GM21447 (cell line): ENCODE results near the gene STAG1.
"Not testable (repeated sequence)": the region's sequence is repeated elsewhere in the genome, so short reads cannot be mapped to it uniquely, and the experiment has no call there.

Experiments
- ATAC-seq: cut with Tn5 transposase; IDR thresholded peaks from one replicate; pipeline ENCODE4 v1.9.1; 2021; ENCODE audit not compliant: unreplicated experiment

Gene STAG1

DNA sequence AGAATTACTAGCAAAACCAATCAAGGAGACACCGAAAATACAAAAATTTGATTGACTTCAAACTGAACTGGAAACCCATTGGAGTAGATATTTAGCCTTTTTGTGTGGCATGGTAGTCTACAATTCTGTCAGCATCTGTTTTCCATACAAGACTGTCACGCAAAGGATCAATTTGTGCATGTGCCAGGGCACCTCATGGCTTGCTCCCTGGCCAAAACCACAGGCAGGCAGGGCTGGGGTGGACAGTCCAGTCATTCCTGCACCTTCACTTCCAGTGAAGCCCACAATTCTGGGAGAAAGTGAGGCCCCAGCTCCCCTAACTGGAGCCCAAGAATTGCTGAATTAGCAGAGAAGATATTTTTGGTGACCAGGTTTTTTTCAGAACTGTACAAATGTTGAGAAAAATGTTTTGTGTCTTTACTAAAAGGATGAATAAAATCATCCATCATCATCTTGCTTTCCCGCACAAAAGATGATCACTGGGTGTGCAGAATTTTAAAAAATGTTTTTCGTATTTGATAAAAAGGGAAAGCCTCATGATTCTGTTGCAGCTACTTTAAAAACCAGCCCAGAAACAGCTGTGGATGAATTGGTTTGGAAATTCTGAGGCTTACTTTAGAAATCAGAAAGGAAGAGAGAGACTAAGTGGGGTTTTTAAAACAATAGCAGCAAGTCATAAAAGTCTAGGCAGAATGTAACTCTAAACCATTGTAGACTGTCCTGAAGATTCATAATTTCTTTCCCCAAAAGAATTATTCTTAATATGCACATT, 415.7 kb downstream of the STAG1 start:
- ATAC-seq = no peak

DNA sequence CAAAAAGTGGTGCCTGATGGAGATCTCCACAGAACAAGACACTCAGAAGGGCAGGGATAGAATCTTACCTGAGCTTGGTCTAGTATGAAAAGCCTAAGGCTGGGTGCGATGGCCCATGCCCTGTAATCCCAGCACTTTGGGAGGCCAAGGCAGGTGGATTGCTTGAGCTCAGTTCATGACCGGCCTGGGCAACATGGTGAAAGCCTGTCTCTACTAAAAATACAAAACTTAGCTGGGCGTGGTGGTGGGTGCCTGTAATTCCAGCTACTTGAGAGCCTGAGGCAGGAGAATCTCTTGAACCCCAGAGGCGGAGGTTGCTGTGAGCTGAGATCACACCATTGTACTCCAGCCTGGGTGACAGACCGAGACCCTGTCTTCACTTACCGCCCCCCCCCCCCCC, 417.5 kb downstream of the STAG1 start:
- not testable (repeated sequence) for ATAC-seq

DNA sequence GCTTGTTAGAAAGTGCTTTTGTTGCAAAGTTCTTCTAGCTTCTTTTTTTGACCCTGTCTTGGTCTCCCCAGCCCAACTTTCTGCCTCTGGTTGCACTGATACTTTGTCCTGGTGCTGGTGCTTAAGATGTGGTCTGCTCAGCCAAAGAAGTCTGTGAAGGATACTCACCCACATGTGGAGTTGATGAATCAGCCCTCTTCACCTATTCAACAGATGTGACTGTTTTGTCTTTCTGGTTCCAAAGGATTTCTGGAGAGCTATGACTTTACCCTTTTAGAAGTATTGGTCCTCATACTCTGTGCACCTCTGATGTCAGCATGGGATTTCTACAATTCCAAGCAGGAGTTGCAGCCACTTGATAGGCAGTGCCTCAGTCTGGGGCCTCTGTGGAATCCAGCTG, 418.0 kb downstream of the STAG1 start:
- ATAC-seq = no peak

DNA sequence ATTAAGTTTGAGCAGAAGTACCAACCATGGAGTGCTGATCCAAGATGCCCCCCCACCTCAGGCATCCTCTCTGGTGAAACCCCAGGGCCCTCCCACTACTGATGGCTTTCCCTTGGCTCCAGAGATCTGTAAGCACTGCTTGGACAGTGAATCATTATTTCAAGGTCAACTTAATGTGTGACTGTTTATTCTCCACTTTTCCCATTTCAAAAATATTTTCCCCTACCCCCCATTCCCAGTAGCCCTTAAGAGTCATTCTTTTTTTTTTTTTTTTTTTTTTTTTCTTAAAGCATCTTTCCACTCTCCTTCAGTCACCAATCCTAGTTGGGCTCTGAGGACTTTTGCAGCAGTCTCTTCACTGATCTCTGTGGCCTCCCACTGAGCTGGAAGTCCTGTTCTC, 419.4 kb downstream of the STAG1 start:
- no peak for ATAC-seq

DNA sequence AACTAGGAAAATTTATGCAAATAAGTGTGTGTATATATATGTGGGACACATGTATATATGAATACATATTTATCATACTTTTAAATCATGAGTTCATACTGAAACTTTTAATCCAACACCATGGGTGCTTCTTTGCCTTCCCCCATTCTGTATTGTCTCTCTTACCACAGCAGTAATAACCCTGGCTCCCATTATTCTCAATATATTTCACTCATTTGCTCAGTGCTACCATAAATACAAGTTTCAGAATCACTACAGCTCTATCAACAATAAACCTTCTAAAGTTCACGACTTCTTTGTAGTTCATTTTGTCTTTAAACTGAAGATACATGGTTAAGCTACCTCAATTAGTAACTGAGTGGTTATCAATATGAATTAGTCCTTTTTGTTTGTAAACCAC, 419.9 kb downstream of the STAG1 start:
- ATAC-seq = no peak

DNA sequence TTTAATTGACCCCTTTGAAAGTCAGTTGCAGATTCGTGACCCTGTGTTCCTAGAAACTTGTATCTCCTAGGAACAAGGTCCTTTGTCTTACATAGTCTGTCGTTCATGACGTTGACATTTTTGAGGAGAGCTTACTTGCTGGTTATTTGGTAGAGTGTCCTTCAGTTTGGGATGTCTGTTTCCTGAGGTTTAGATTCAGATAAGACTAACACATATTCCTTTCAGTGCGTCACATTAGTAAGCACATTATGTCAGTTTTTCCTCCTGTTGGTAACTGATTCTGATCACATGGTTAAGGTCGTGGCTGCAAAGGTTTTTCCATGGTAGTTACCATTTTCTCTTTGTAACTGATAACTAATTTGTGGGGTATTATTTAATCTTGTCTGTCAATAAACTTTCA, 421.3 kb downstream of the STAG1 start:
- ATAC-seq = no peak

DNA sequence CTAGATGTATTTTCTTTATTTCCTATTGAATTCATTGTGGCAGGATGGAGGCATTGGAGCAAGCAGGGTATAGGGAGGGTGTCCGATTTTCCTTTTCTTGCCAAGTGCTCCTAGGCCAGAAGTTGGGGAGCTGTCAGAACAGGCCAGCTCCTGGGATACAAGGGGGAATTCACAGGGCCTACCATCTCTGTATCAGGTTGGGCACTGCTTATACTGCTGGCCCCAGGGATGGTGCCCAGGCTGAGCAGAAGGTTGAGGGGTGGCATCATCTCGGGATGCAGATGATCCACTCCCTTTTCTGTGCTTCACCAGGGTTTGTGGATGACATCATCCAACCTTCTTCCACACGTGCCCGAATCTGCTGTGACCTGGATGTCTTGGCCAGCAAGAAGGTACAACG, 422.6 kb downstream of the STAG1 start:
- no peak for ATAC-seq

DNA sequence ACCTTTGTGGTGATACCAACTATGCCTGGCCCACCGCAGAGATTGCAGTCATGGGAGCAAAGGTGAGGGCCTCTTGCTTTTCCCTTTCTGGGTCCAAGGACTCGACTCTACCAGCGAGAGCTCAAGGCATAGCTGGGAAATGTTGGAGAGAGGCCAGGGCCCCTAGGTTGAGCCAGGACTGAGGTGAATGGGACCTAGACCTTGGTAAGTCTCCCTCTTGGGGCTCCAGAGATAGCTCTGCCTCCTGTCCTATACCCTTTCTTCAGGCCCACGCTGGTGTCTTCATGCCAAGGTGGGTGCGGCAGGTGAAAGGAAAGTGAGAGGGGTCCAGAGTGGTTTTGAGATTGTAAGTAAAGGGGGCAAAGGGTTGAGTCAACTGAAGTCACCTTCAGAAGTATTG, 424.5 kb downstream of the STAG1 start:
- ATAC-seq = no peak

DNA sequence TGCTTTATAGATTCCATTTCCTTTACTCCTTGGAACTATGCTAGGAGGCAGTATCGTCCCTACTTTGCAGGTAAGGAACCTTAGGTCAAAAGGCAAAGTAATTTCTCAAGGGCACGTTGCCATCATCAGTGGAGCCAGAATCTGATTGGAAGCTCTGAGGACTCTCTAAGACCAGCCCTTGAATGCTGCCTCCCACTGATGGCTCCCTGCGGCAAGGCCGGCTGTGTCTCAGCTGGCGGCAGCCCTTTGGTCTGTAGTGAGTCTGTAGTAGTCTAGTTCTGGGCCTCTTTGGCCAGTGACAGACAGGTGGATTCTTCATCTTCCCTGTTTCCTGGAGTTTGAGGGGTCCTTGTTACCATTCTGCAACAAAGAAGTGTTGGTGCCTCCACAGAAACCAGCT, 425.9 kb downstream of the STAG1 start:
- ATAC-seq = no peak

DNA sequence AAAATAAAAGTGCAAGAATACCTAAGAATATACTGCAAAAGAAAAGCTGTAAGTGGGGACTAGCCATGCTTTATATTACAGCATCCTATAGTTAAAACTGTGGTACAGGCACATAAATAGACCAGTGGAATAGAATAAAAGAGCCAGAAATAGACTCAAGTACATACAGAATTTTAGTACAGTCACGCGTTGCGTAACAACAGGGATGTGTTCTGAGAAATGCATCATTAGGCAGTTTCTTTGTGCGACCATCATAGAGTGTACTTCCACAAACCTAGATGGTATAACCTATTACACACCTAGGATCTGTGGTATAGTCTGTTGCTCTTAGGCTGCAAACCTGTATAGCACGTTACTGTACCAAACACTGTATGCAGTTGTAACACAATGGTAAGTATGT, 440.2 kb downstream of the STAG1 start:
- no peak for ATAC-seq

DNA sequence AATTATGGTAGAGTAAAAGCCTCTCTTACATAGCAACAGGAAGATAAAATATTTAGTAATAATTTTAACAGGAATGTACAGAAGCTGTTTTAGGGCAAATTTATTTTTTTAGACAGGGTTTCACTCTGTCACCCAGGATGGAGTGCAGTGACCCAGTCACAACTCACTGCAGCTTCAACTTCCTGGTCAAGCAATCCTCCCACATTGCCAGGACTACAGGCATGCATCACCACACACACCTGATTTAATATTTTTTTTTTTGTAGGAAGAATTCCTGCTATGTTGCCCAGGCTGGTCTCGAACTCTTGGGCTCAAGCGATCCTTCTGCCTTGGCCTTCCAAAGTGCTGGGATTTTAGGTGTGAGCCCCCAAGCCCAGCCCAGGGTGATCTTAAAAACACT, 440.9 kb downstream of the STAG1 start:
- ATAC-seq = no peak

DNA sequence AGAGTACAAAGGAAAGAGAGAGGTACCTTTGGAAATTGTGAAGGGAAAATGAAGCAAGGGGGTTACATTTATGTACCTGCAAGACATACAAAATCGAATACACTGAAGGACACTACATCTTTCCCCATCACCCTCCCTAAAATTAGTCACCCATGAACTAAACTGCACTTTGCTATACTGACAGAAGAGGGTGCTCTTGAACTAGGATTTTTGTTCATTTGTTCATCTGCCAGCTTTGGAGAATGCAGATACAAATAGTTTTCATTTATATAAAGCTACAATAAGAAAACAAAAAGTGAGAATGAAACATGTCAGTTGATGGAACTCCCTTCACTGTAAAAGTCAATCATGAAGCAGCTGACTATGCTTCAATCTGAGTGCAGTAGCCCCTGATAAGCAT, 446.3 kb downstream of the STAG1 start:
- no peak for ATAC-seq

DNA sequence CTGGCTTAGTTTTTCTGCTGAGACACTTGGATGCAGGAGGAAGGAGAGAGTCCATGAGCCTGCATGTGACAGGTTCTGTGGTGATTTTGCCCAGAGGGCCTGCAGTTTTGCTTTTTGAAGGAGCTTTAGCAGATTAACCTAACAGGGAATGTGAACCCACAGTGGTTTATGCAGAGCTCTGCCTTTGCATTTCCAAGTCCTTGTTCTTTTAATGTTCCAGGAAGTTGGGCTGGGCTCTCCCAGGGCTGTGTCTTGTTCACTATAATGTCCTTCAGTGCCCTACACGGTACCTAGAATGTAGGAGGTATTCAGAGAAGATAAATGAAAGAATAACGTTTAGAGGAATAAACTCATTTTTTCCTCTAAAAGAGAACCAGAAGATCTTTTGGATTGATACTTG, 451.7 kb downstream of the STAG1 start:
- ATAC-seq = no peak

DNA sequence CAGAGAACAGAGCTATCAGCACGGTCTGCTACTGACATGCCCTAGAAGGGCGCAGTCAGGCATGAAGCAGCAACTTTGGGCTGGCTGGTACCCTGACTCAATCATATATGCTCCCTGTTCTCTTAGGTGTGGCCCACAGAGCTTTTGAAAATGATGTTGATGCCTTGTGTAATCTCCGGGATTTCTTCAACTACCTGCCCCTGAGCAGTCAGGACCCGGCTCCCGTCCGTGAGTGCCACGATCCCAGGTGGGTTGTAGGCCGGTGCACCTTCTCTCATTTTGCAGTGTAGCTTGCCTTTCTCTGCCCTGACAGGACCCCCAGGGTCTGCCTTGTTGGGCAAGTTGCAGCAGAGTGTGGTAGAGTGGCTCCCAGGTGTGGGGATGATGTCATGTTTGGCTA, 454.4 kb downstream of the STAG1 start:
- no peak for ATAC-seq

DNA sequence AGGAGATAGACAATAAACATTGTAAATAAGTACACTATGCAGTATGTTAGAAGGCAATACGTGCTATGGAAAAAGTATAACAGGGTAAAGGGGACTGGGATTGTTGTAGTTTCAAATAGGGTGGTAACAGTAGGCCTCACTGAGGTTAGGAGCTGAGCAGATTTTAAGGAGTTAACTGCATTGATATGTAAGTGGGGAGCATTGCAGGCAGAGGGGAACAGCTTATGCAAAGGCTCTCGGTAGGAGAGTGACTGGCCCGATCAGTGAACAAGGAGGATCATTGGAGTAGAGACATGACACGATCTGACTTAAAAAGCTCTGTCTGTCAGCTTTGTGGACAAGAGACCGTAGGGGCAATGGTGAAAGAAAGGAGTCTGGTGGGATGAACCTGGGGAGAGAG, 455.2 kb downstream of the STAG1 start:
- ATAC-seq = no peak

DNA sequence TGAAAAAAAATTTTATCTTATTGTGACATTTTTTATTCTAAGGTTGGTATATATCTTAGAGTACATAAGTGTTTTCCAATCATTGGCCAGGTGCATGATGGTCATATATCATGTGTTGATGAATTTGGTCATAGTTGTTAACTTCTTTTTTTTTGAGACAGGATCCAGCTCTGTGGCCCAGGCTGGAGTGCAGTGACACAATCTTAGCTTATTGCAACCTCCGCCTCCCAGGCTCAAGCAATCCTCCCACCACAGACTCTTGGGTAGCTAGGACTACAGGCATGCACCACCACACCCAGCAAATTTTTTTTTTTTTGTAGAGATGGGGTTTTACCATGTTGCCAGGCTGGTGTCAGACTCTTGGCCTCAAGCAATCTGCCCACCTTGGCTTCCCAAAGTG, 458.0 kb downstream of the STAG1 start:
- ATAC-seq = no peak

DNA sequence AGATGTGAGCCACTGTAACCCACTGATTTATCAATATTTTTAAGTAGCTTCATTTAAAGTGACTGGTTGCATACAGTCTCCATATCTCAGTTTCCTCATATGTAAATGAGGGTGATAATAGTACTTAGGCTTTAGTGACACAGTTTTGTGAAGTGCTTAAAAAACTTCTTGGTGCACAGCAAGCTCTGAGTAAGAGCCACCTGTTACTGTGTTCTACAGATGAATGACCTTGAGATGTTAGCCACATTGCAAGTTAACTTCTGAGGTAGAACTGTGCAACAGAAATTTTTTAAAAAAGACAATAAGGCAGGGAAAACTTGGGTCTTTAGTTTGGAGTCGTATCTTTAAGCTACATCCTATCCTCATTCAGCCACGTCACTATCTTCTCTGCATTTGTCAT, 458.9 kb downstream of the STAG1 start:
- no peak for ATAC-seq

DNA sequence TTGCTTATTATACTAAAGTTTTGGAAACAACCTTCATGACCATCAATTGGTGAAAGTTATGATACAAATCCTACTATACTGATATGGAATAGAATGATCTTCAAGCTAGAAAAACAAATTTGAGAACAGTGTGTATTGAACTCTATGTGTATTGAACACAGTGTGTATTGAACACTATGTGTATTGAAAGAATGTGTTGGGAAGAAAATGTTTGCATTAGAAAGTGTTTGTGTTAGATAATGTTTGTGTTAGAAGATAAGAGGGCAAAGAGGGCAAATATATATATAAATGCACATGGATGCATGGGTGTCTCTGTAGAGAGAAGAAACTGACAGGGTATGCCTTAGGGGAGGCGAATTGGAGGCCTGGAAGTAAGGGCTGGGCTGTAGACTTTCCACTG, 459.7 kb downstream of the STAG1 start:
- ATAC-seq = no peak

DNA sequence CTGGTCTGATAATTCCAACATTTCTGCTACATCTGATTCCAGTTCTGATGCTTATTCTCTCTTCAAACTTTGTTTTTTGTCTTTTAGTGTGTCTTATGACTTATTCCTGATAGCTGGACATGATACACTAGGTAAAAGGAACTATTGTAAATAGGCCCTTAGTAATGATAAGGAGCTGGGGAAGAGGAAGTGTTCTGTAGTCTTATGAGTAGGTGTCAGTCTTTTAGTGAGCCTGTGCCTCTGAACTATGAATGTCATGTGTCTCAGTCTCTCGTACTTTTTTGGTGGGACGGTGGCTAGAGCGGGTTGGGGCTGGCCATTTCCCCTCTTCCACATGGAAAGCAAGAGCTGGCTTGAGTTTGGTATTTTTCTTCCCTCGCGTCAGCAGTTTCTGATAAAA, 460.9 kb downstream of the STAG1 start:
- no peak for ATAC-seq
